Chondrocyte (in vitro differentiated cells): ENCODE results near the gene CDPF1. TPM values are rescaled to one million over a fixed set of nuclear protein-coding genes. Genes with fewer than 3 reads are reported as not detected.
A peak's percentile ranks its signal among the peaks of the same experiment; 100 is the strongest.

Experiments
- DNase-seq: peaks from one replicate; pipeline ENCODE4 v3.0.0; 2021; ENCODE audit warnings: mixed read lengths, low spot score
- H3K27ac Mint-ChIP-seq: one replicate; pipeline ENCODE4 v1.8.0; 2021; ENCODE audit warnings: mild to moderate bottlenecking, moderate library complexity, mixed read lengths; ENCODE audit not compliant: unreplicated experiment
- H3K27me3 Mint-ChIP-seq: 2 replicates; pipeline ENCODE4 v1.8.0; 2021; ENCODE audit warnings: low read depth, mixed read lengths
- H3K36me3 Mint-ChIP-seq: 2 replicates; pipeline ENCODE4 v1.8.0; 2021; ENCODE audit warnings: low read depth, mixed read lengths
- H3K4me1 Mint-ChIP-seq: 2 replicates; pipeline ENCODE4 v1.8.0; 2021; ENCODE audit warnings: low read depth, mild to moderate bottlenecking, mixed read lengths
- H3K4me3 Mint-ChIP-seq: one replicate; pipeline ENCODE4 v1.8.0; 2021; ENCODE audit warnings: mild to moderate bottlenecking, moderate library complexity, mixed read lengths; ENCODE audit not compliant: unreplicated experiment
- H3K9me3 Mint-ChIP-seq: 2 replicates; pipeline ENCODE4 v1.8.0; 2021; ENCODE audit warnings: low read depth, mixed read lengths
- CTCF ChIP-seq: fragments of 200-600 bp; sonication (generic); IDR thresholded peaks from 2 replicates; pipeline ENCODE4 v1.5.0; 2021; ENCODE audit warnings: antibody characterized with exemption, mild to moderate bottlenecking, moderate library complexity
- total RNA-seq: library from RNA; stranded (reverse); gene quantifications from 3 replicates; pipeline ENCODE4 v1.2.1, GENCODE V29; 2021

Gene CDPF1
- total RNA-seq, 1 donor from 2014 or later = 9.9 TPM

- TF ChIP-seq CTCF = no peak
- no peak overlapping the region for H3K4me3 Mint-ChIP-seq
- H3K36me3 Mint-ChIP-seq = peaks cover 10% of the 10 kb centered on the region
- no peaks in the 10 kb centered on the region for H3K27me3 Mint-ChIP-seq
- H3K27ac Mint-ChIP-seq = no peak overlapping the region
- H3K4me1 Mint-ChIP-seq = peaks cover 12% of the 10 kb centered on the region
- no peak for DNase-seq
- no peaks in the 10 kb centered on the region for H3K9me3 Mint-ChIP-seq
These were observed 19.7 kb downstream of the CDPF1 start for GRCh38 chr22:46230262-46230901.

GRCh38 chr22:46229701-46230100, 20.4 kb downstream of the CDPF1 start:
- no peak for DNase-seq

GRCh38 chr22:46226577-46226976, 23.5 kb downstream of the CDPF1 start:
- H3K36me3 Mint-ChIP-seq = peaks cover 19% of the 10 kb centered on the region
- peak; percentile 22 for DNase-seq
- H3K27me3 Mint-ChIP-seq = no peaks in the 10 kb centered on the region
- TF ChIP-seq CTCF = no peak
- H3K4me1 Mint-ChIP-seq = no peaks in the 10 kb centered on the region
- peak overlapping the region; percentile 49 for H3K27ac Mint-ChIP-seq
- no peak overlapping the region for H3K4me3 Mint-ChIP-seq
- no peaks in the 10 kb centered on the region for H3K9me3 Mint-ChIP-seq

More at GRCh38 chr22:46229701-46230100, 20.4 kb downstream of the CDPF1 start:
- H3K36me3 Mint-ChIP-seq = peaks cover 13% of the 10 kb centered on the region
- H3K27ac Mint-ChIP-seq = no peak overlapping the region
- no peak overlapping the region for H3K4me3 Mint-ChIP-seq
- no peaks in the 10 kb centered on the region for H3K9me3 Mint-ChIP-seq
- peaks cover 12% of the 10 kb centered on the region for H3K4me1 Mint-ChIP-seq
- TF ChIP-seq CTCF = no peak
- H3K27me3 Mint-ChIP-seq = no peaks in the 10 kb centered on the region

- H3K4me1 Mint-ChIP-seq = no peaks in the 10 kb centered on the region
- no peak overlapping the region for H3K27ac Mint-ChIP-seq
- DNase-seq = peak; percentile 52
- peaks cover 25% of the 10 kb centered on the region for H3K36me3 Mint-ChIP-seq
- no peak for TF ChIP-seq CTCF
- no peaks in the 10 kb centered on the region for H3K27me3 Mint-ChIP-seq
- H3K9me3 Mint-ChIP-seq = no peaks in the 10 kb centered on the region
- no peak overlapping the region for H3K4me3 Mint-ChIP-seq
These were observed 24.5 kb downstream of the CDPF1 start for GRCh38 chr22:46225631-46226030.

- peak; percentile 54 for DNase-seq
- no peak overlapping the region for H3K27ac Mint-ChIP-seq
- H3K36me3 Mint-ChIP-seq = peaks cover 27% of the 10 kb centered on the region
- no peaks in the 10 kb centered on the region for H3K4me1 Mint-ChIP-seq
- no peak overlapping the region for H3K4me3 Mint-ChIP-seq
- H3K9me3 Mint-ChIP-seq = no peaks in the 10 kb centered on the region
- no peaks in the 10 kb centered on the region for H3K27me3 Mint-ChIP-seq
- TF ChIP-seq CTCF = no peak
These were observed 25.2 kb downstream of the CDPF1 start for GRCh38 chr22:46224898-46225290.
